ENCODE measurements around the gene ADGRA1. TPM values are rescaled to one million over a fixed set of nuclear protein-coding genes. Genes with fewer than 3 reads are reported as not detected.

ADGRA1 gene
- total and polyA plus RNA-seq, 2 of the 8 experiments (the other 6 are each of a cell fraction or from before 2014, with no cell fraction given), result 0.17 to 0.21 TPM

DNA sequence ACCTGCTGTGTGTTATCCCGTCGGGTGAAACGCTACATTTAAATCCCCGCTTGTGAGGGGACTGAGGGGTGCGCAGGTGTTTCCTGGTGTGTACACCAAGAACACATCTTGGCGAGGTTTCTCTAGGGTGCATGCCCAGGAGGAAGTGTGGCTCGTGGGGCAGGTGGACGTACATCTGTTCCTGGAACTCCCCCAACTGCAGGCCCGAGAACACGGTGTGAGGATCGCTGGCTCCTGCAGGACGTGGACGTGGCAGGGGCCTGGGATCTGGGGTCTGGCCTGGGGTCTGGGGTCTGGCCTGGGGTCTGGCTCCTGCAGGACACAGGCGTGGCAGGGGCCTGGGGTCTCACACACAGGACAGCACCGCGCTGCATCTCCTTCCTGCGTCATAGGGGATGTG, 82.4 kb downstream of the ADGRA1 start:
- DNase-seq (ENCODE audit: low read depth in 1 of 2, low spot score in 2 of 2) (no peak), FAIRE-seq (no peak)
- Histone ChIP-seq H4K91ac (replicated peaks; ENCODE audit: insufficient read length, low read length) (no peak overlapping the region), H3K27ac (ENCODE audit: low read depth, low read length) (no peak overlapping the region), H3K9ac (replicated peaks in 1 of 4; ENCODE audit: extremely low read depth in 1 of 4, low read depth in 3 of 4, low read length in 3 of 4) (no peak overlapping the region), H3K14ac (ENCODE audit: insufficient read length) (no peak overlapping the region), H4K8ac (ENCODE audit: extremely low read depth, insufficient read depth, low read length) (peak overlapping the region; percentile 18; the same call in 1 of the 2 replicates), H3K4me2 (ENCODE audit: insufficient read depth in 1 of 2, low read depth in 2 of 2, low read length in 2 of 2) (no peak overlapping the region), H3K36me3 (ENCODE audit: control insufficient read depth in 2 of 4, insufficient read depth in 4 of 4, low read length in 3 of 4) (peaks cover 0 to 18% (median 9%) of the 10 kb centered on the region in 4 experiments; a peak in 5 of 8 replicates), H2BK15ac (ENCODE audit: low read length) (no peak overlapping the region), H3K4ac (replicated peaks; ENCODE audit: insufficient read length, low read depth, low read length) (no peak overlapping the region), H2BK12ac (ENCODE audit: low read depth, low read length) (no peak overlapping the region), H3K9me3 (ENCODE audit: insufficient read depth in 2 of 2, low read depth in 1 of 2, low read length in 1 of 2) (peaks cover 0 to 7% of the 10 kb centered on the region in 2 experiments; a peak in 2 of 4 replicates), H2BK20ac (ENCODE audit: low read length) (no peak overlapping the region), H3K18ac (ENCODE audit: extremely low read depth, low read length) (no peak overlapping the region), H3K27me3 (replicated peaks in 1 of 4; ENCODE audit: control insufficient read depth in 3 of 4, extremely low read depth in 1 of 4, insufficient read depth in 3 of 4, low read length in 3 of 4) (no peaks in the 10 kb centered on the region), H4K20me1 (replicated peaks in 1 of 2; ENCODE audit: control insufficient read depth in 1 of 2, insufficient read depth in 2 of 2, low read length in 2 of 2) (peaks cover 0 to 16% of the 10 kb centered on the region in 2 experiments), H3K4me3 (ENCODE audit: extremely low read depth in 1 of 4, insufficient read depth in 2 of 4, low read depth in 3 of 4, low read length in 4 of 4) (no peak overlapping the region), H3K56ac (replicated peaks; ENCODE audit: insufficient read length, low read depth, low read length) (no peak overlapping the region), H3K23me2 (ENCODE audit: low read depth, low read length) (peaks cover 8% of the 10 kb centered on the region; the same call in 1 of the 2 replicates), H2BK120ac (replicated peaks; ENCODE audit: low read depth, low read length) (no peak overlapping the region), H4K5ac (ENCODE audit: insufficient read length, low read depth, low read length) (no peak overlapping the region), H3K79me2 (ENCODE audit: control insufficient read depth in 1 of 2, insufficient read depth in 2 of 2, low read length in 2 of 2) (no peaks in the 10 kb centered on the region), H2AK5ac (ENCODE audit: low read depth, low read length) (no peak overlapping the region), H2BK5ac (ENCODE audit: low read depth, low read length) (no peak overlapping the region), H3K79me1 (ENCODE audit: low read depth, low read length) (peaks cover 6% of the 10 kb centered on the region), H3K23ac (ENCODE audit: insufficient read length) (no peak overlapping the region), H2AFZ (ENCODE audit: low read length) (no peak overlapping the region), H3K4me1 (replicated peaks in 1 of 4; ENCODE audit: control insufficient read depth in 3 of 4, insufficient read depth in 4 of 4, low read length in 3 of 4) (peaks cover 0 to 2% (median 0%) of the 10 kb centered on the region in 4 experiments; a peak in 1 of 7 replicates)
- 98% methylated on average over 17 of the region's 17 CpGs; no CpG with 5 or more reads in 1 of the 2 experiments for WGBS, 2 experiments (ENCODE audit: extremely low coverage in 1 of 2, insufficient coverage in 1 of 2, insufficient read length in 1 of 2, insufficient replicate concordance in 2 of 2, low coverage in 1 of 2, low lambda C conversion rate in 2 of 2, missing lambda C conversion rate in 1 of 2)
- POLR2A ChIA-PET (ENCODE audit: partially characterized antibody), result no interaction called here
- CTCF ChIA-PET (ENCODE audit: partially characterized antibody), result no interaction called here
- TF ChIP-seq BRCA1 (IDR thresholded peaks at IDR 0.05; ENCODE audit: low read depth, low read length) (no peak), EZH2 (IDR thresholded peaks at IDR 0.05; ENCODE audit: low read depth, low read length, severe bottlenecking) (no peak), SIRT6 (IDR thresholded peaks at IDR 0.05; ENCODE audit: low read length) (no peak), TEAD4 (IDR thresholded peaks at IDR 0.05; ENCODE audit: low read depth, low read length) (no peak), BCL11A (IDR thresholded peaks at IDR 0.05; ENCODE audit: low read depth in 2 of 2, low read length in 2 of 2) (no peak), TCF12 (IDR thresholded peaks at IDR 0.05; ENCODE audit: low read depth, low read length) (no peak), POLR2A (IDR thresholded peaks at IDR 0.05; ENCODE audit: control extremely low read depth in 1 of 2, low read depth in 2 of 2, low read length in 2 of 2) (no peak), NANOG (IDR thresholded peaks at IDR 0.05; ENCODE audit: insufficient read depth, low read depth, low read length, poor library complexity, severe bottlenecking) (no peak), BACH1 (IDR thresholded peaks at IDR 0.05; ENCODE audit: low read length) (no peak), CHD1 (IDR thresholded peaks at IDR 0.05; ENCODE audit: low read depth, low read length) (no peak)
- TF ChIP-seq, protein P1, sequence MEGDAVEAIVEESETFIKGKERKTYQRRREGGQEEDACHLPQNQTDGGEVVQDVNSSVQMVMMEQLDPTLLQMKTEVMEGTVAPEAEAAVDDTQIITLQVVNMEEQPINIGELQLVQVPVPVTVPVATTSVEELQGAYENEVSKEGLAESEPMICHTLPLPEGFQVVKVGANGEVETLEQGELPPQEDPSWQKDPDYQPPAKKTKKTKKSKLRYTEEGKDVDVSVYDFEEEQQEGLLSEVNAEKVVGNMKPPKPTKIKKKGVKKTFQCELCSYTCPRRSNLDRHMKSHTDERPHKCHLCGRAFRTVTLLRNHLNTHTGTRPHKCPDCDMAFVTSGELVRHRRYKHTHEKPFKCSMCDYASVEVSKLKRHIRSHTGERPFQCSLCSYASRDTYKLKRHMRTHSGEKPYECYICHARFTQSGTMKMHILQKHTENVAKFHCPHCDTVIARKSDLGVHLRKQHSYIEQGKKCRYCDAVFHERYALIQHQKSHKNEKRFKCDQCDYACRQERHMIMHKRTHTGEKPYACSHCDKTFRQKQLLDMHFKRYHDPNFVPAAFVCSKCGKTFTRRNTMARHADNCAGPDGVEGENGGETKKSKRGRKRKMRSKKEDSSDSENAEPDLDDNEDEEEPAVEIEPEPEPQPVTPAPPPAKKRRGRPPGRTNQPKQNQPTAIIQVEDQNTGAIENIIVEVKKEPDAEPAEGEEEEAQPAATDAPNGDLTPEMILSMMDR (IDR thresholded peaks at IDR 0.05; ENCODE audit: control extremely low read depth in 1 of 3, insufficient read depth in 1 of 3, low read depth in 1 of 3, low read length in 3 of 3), result no peak
- TF ChIP-seq, protein P2, sequence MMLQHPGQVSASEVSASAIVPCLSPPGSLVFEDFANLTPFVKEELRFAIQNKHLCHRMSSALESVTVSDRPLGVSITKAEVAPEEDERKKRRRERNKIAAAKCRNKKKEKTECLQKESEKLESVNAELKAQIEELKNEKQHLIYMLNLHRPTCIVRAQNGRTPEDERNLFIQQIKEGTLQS (IDR thresholded peaks at IDR 0.05; ENCODE audit: insufficient read depth, low read depth, low read length), result no peak
